HepG2 (cell line): ENCODE measurements around the gene DGKB. TPM values are rescaled to one million over a fixed set of nuclear protein-coding genes. Genes with fewer than 3 reads are reported as not detected.

Experiments
- ATAC-seq: fragments of 200-7000 bp; cut with Tn5 transposase; 3 replicates; pipeline ENCODE4 v1.9.1; 2020; ENCODE audit warnings: mild to moderate bottlenecking, moderate library complexity
- BruUV-seq: library from RNA; stranded (reverse); fragments of 400-500 nt; replicated peaks from 2 replicates; lab custom pipeline; 2021; lab: Mats Ljungman, UMichigan
- CTCF ChIA-PET: fragments of 300-600 bp; formaldehyde crosslinking; extraction: SDS; loops from one replicate; lab custom pipeline; 2021; ENCODE audit warnings: low total read pairs, inconsistent platforms, low intra/inter-chr PET ratio; lab: Yijun Ruan, JAX
- POLR2A ChIA-PET: fragments of 350-600 bp; sonication (Branson Sonifier 250); formaldehyde crosslinking; loops from one replicate; lab custom pipeline; 2020; ENCODE audit warnings: antibody characterized with exemption, inconsistent platforms; lab: Yijun Ruan, JAX
- DNase-seq: peaks from one replicate; pipeline ENCODE4 v3.0.0-alpha.2; 2015; ENCODE audit warnings: low spot score
- FAIRE-seq: peaks from 3 replicates; lab custom pipeline; 2011; peaks lifted over from hg19 to GRCh38; lab: Jason Lieb, UNC
- H2AFZ ChIP-seq: one replicate; pipeline ENCODE4 v1.6.1; 2011; ENCODE audit warnings: low read length, inconsistent platforms
- H3K27ac ChIP-seq: fragments of 300-600 bp; 3 replicates; pipeline ENCODE4 v1.8.0; 2011; ENCODE audit warnings: mixed run types, mild to moderate bottlenecking, mixed read lengths, low read length, inconsistent platforms; ENCODE audit not compliant: insufficient read depth; ENCODE audit errors: extremely low read length
- H3K27me3 ChIP-seq, 2 experiments: fragments of 200-600 bp in 1 of 2; 2 replicates in 1 of 2; 3 replicates in 1 of 2; pipeline versions ENCODE4 v1.6.0 to v1.8.0; 2011; ENCODE audit warnings: low read length in 2 of 2, mild to moderate bottlenecking in 2 of 2, moderate library complexity in 2 of 2, inconsistent platforms in 1 of 2; ENCODE audit not compliant: insufficient read depth in 2 of 2, control insufficient read depth in 1 of 2
- H3K36me3 ChIP-seq, 2 experiments: fragments of 200-600 bp in 1 of 2; replicated peaks in 1 of 2; 2 replicates in 1 of 2; 3 replicates in 1 of 2; pipeline versions ENCODE4 v1.5.1 to v1.8.0; 2011; ENCODE audit warnings: low read length in 2 of 2, inconsistent platforms in 1 of 2; ENCODE audit not compliant: insufficient read depth in 2 of 2, control insufficient read depth in 1 of 2
- H3K4me1 ChIP-seq: 2 replicates; pipeline ENCODE4 v1.5.1; 2012; ENCODE audit warnings: low read length, inconsistent platforms; ENCODE audit not compliant: insufficient read depth
- H3K4me2 ChIP-seq: 2 replicates; pipeline ENCODE4 v1.6.0; 2011; ENCODE audit warnings: low read depth, low read length, inconsistent platforms
- H3K4me3 ChIP-seq, 3 experiments: fragments of 200-600 bp in 1 of 3; sonication (generic), shearing (Covaris generic) in 1 of 3; replicated peaks in 1 of 3; 2 replicates each; pipeline ENCODE4 v1.5.1; 2011 to 2016; ENCODE audit warnings: low read length in 3 of 3, inconsistent platforms in 2 of 3, low read depth in 2 of 3, mild to moderate bottlenecking in 2 of 3, control low read depth in 1 of 3, mixed read lengths in 1 of 3; ENCODE audit not compliant: insufficient read depth in 1 of 3
- H3K79me2 ChIP-seq: one replicate; pipeline ENCODE4 v1.6.1; 2011; ENCODE audit warnings: low read length, inconsistent platforms; ENCODE audit not compliant: insufficient read depth
- H3K9ac ChIP-seq: 2 replicates; pipeline ENCODE4 v1.6.0; 2011; ENCODE audit warnings: mild to moderate bottlenecking, low read depth, low read length, inconsistent platforms; ENCODE audit not compliant: insufficient read depth
- H3K9me3 ChIP-seq: 2 replicates; pipeline ENCODE4 v1.5.1; 2012; ENCODE audit warnings: mild to moderate bottlenecking, low read length
- H4K20me1 ChIP-seq: 2 replicates; pipeline ENCODE4 v1.6.0; 2011; ENCODE audit warnings: inconsistent platforms, mild to moderate bottlenecking, low read length, moderate library complexity; ENCODE audit not compliant: insufficient read depth
- MAFF ChIP-seq: IDR thresholded peaks from 2 replicates; pipeline ENCODE4 v1.6.1; 2011; ENCODE audit warnings: low read depth, low read length, improper control_type of control experiment
- MAFK ChIP-seq, 2 experiments: IDR thresholded peaks in 1 of 2; conservative IDR thresholded peaks in 1 of 2; 2 replicates each; pipeline ENCODE4 v1.6.1; 2011; ENCODE audit warnings: improper control_type of control experiment in 2 of 2, low read length in 2 of 2
- MAZ ChIP-seq, 2 experiments: sonication (generic) in 1 of 2; formaldehyde crosslinking in 1 of 2; IDR thresholded peaks; 2 replicates each; pipeline versions ENCODE4 v1.5.0 to v1.6.1; 2012 to 2020; ENCODE audit warnings: low read depth in 2 of 2, mild to moderate bottlenecking in 2 of 2, borderline replicate concordance in 1 of 2, improper control_type of control experiment in 1 of 2, low read length in 1 of 2, missing genetic modification reagents in 1 of 2, moderate library complexity in 1 of 2
- ZBTB25 ChIP-seq: IDR thresholded peaks from 2 replicates; pipeline ENCODE4 v1.6.1; 2018; ENCODE audit warnings: missing genetic modification reagents
- ZNF17 ChIP-seq: sonication (generic); formaldehyde crosslinking; IDR thresholded peaks from 2 replicates; pipeline ENCODE4 v1.5.0; 2020; ENCODE audit warnings: mild to moderate bottlenecking, missing genetic modification reagents
- ZNF230 ChIP-seq: sonication (generic); formaldehyde crosslinking; IDR thresholded peaks from 2 replicates; pipeline ENCODE4 v1.4.0; 2020; ENCODE audit warnings: mild to moderate bottlenecking, missing genetic modification reagents
- WGBS: methylation state at CpG from one replicate; pipeline ENCODE4 v1.1.6; 2017; ENCODE audit warnings: low lambda C conversion rate; 5-methylcytosine and 5-hydroxymethylcytosine counted together
- in situ Hi-C: cut with HindIII; loops from 2 replicates; pipeline ENCODE4 v1.10.0; 2017; ENCODE audit warnings: low pct_unique_long_range_greater_than_20kb; ENCODE audit not compliant: extremely low pct_ligation_motif_present
- intact Hi-C: fragments of 100-400 bp; cut with micrococcal nuclease; formaldehyde crosslinking; loops from one replicate; pipeline ENCODE4 v1.10.0; 2022; ENCODE audit not compliant: unreplicated experiment
- polyA plus RNA-seq, 8 experiments: library from polyadenylated mRNA; depleted of rRNA in 3 of 8; stranded (reverse) in 7 of 8; unstranded in 1 of 8; fragments of >200 nt; fragmentation: Illumina TruSeq in 4 of 8; extraction: Trizol in 4 of 8; gene quantifications; 2 replicates each; pipeline versions ENCODE4 v1.2.1 to v1.2.3, GENCODE V29; 2011 to 2016; ENCODE audit warnings: low read depth in 4 of 8, missing spikeins in 1 of 8, mixed read lengths in 1 of 8; ENCODE audit not compliant: insufficient read depth in 1 of 8
- total RNA-seq, 5 experiments: library from RNA; depleted of rRNA; stranded (reverse); fragments of >200 nt; fragmentation: Illumina TruSeq; extraction: Trizol; gene quantifications; 2 replicates each; pipeline ENCODE4 v1.2.3, GENCODE V29; 2016; ENCODE audit warnings: low read depth in 1 of 5

DGKB gene
- total and polyA plus RNA-seq, 2 of the 13 experiments (the other 11 are each of a cell fraction or from before 2014, with no cell fraction given), result not detected

GRCh38 chr7:14552060-14552459, 350.5 kb downstream of the DGKB start:
- intact Hi-C loops, result no loop called here
- H3K4me3 ChIP-seq, result no peak overlapping the region
- FAIRE-seq (no peak), DNase-seq (no peak), ATAC-seq (no peak)
- in situ Hi-C loops, result no loop called here
- peaks cover 65% of the 10 kb centered on the region for H3K9me3 ChIP-seq
- H2AFZ ChIP-seq, result no peak overlapping the region
- no peak overlapping the region for H3K4me2 ChIP-seq
- no peak overlapping the region for H3K27ac ChIP-seq
- H3K27me3 ChIP-seq, result no peaks in the 10 kb centered on the region
- no peak overlapping the region for H3K9ac ChIP-seq
- no peaks in the 10 kb centered on the region for H3K79me2 ChIP-seq
- CTCF ChIA-PET, result no interaction called here
- BruUV-seq, result no TSS peak
- no peaks in the 10 kb centered on the region for H4K20me1 ChIP-seq
- H3K36me3 ChIP-seq, result no peaks in the 10 kb centered on the region
- POLR2A ChIA-PET, result no interaction called here
- no peaks in the 10 kb centered on the region for H3K4me1 ChIP-seq
- 43% methylated on average over 1 of the region's 1 CpG for WGBS
- TF ChIP-seq MAFF (peak; percentile 89), ZNF17 (CRISPR knock-in tag) (no peak), ZBTB25 (CRISPR knock-in tag) (no peak), MAFK (conservative IDR thresholded peaks at IDR 0.05 in 1 of 2, IDR thresholded peaks at IDR 0.05 in 1 of 2; ENCODE audit: low read length in 2 of 2) (peak; percentile 83 to 91)

- CTCF ChIA-PET, result no interaction called here
- in situ Hi-C loops (no loop called here), intact Hi-C loops (no loop called here)
These were observed 351.2 kb downstream of the DGKB start for GRCh38 chr7:14551310-14551709.

More at GRCh38 chr7:14551310-14551709, 351.2 kb downstream of the DGKB start:
- Histone ChIP-seq H3K4me1 (no peaks in the 10 kb centered on the region), H3K9me3 (peaks cover 66% of the 10 kb centered on the region), H3K27ac (no peak overlapping the region), H3K4me3 (no peak overlapping the region), H3K9ac (no peak overlapping the region), H3K79me2 (no peaks in the 10 kb centered on the region), H3K27me3 (no peaks in the 10 kb centered on the region), H3K36me3 (no peaks in the 10 kb centered on the region), H2AFZ (no peak overlapping the region), H4K20me1 (no peaks in the 10 kb centered on the region), H3K4me2 (no peak overlapping the region)
- DNase-seq (no peak), FAIRE-seq (no peak), ATAC-seq (no peak)
- no peak for TF ChIP-seq MAZ (IDR thresholded peaks at IDR 0.05; ENCODE audit: borderline replicate concordance, low read depth, low read length)
- no peak for TF ChIP-seq MAZ (CRISPR knock-in tag; IDR thresholded peaks at IDR 0.05; ENCODE audit: low read depth)
- TF ChIP-seq ZNF230 (CRISPR knock-in tag), result no peak
- 8% methylated on average over 1 of the region's 1 CpG for WGBS
- BruUV-seq, result no TSS peak
- POLR2A ChIA-PET, result no interaction called here
